ENCODE results near the gene GAL3ST2. TPM values are rescaled to one million over a fixed set of nuclear protein-coding genes. Genes with fewer than 3 reads are reported as not detected.

GAL3ST2 gene
- polyA plus RNA-seq, 1 of the 3 experiments (the other 2 are of a cell fraction): 0.15 TPM

DNA sequence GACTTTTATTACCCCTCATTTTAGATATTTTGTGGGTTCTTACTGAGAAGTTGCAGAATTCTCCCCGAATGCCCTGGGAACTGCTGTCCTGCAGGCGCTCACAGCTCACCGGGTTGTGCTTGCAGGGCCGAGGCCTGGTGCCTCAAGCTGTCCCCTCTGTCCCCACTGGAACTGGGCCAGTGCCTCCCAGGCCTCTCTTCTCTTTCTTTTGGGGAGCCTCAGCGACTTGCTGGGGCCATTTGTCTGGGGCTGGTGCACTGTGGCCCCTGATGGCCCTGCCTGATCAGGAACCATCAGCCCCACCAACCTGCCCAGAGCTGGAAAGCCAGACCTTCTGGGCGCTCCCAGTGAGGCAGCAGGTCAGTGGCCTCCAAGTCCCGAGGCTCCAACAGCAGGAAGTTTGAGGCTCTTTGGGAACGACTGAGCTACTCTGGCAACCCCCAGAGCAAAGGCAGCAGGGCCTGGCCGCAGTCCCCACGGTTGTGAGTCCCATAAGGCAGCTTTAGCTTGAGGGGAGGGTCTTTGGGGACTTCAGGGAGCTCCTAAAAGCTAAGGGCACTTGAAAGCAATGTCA lies 17.7 kb downstream of the GAL3ST2 start:
- H2AFZ ChIP-seq (ENCODE audit: low read depth): no peak overlapping the region
- no peaks in the 10 kb centered on the region for H4K20me1 ChIP-seq (ENCODE audit: insufficient read depth)
- ChIA-PET CTCF (interaction anchor here (1.3 kb wide), 1 partner anchor 84 kb away, joined by 3 read pairs; no protein-coding TSS in a partner anchor), POLR2A (no interaction called here)
- no peak overlapping the region for H3K4me3 ChIP-seq (ENCODE audit: low read depth in 2 of 2, low read length in 1 of 2)
- no peak overlapping the region for H3K9ac ChIP-seq
- no peaks in the 10 kb centered on the region for H3K9me3 ChIP-seq
- no peaks in the 10 kb centered on the region for H3F3A ChIP-seq (replicated peaks; ENCODE audit: insufficient read depth)
- peaks cover 0 to 12% of the 10 kb centered on the region in 2 experiments; a peak in 1 of 4 replicates for H3K4me1 ChIP-seq (ENCODE audit: control insufficient read depth in 1 of 2, insufficient read depth in 2 of 2, low read depth in 1 of 2, low read length in 1 of 2)
- H3K27ac ChIP-seq (ENCODE audit: low read depth in 2 of 2, low read length in 1 of 2): no peak overlapping the region
- no peaks in the 10 kb centered on the region for H3K36me3 ChIP-seq (replicated peaks in 1 of 2; ENCODE audit: control insufficient read depth in 1 of 2, insufficient read depth in 2 of 2, low read length in 1 of 2)
- H3K79me2 ChIP-seq (ENCODE audit: insufficient read depth): no peaks in the 10 kb centered on the region
- 61% methylated on average over 10 of the region's 10 CpGs for WGBS (ENCODE audit: low lambda C conversion rate)
- no peaks in the 10 kb centered on the region for H3K27me3 ChIP-seq (ENCODE audit: insufficient read depth)
- TF ChIP-seq TAF1 (IDR thresholded peaks at IDR 0.05; ENCODE audit: borderline replicate concordance, low read depth, low read length) (no peak), RXRA (IDR thresholded peaks at IDR 0.05; ENCODE audit: borderline replicate concordance, low read depth) (no peak)
- DNase-seq: no peak
- no peaks in the 10 kb centered on the region for H3K9me2 ChIP-seq
- H3K4me2 ChIP-seq: no peak overlapping the region

DNA sequence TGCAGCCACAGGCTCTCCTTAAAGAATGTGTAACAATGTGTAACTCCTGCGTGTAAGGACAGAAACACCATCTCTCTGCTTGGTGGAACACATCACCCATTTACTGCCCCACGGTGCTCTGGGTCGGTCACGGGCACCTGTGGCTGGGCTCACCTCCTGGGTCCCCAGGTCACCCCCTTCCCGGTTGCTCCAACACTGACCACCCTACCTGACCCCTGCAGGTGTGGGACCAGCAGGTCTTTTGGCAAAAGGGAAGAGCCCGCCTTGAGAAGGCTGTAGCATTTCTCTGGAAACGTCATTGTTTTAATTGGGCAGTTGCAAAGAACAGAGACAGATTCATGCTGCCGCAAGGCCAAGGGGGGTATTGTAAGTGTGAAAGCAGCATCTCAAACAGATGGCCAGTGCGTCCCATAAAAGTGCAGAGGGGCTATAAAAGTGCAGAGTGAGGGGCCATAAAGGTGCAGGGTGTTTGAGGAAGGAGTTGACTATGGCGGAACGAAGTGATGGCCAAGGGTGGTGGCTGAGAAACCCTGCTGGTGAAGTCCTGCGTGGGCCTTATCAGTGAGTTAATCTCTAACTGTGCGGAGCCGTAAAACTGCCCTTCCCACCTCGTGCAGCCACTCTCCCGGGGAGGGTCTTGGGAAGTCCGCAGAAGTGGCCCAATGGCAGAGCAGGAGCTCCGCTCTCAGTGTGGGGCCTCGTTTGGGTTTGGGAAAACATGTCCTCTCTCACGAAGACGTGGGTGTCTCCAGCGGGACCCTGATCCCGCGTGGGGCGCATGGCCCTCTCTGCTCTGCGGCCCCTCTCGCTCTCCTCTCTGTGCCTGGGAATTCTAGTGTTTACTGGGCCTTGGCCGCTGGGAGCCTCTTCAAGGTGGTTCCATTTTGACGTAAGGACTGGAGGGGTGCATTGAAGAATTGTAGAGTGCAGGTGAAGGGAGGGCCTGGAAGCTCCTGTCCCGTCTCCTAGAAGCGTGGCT lies 18.7 kb downstream of the GAL3ST2 start:
- Histone ChIP-seq H3F3A (replicated peaks; ENCODE audit: insufficient read depth) (no peaks in the 10 kb centered on the region), H3K36me3 (replicated peaks in 1 of 2; ENCODE audit: control insufficient read depth in 1 of 2, insufficient read depth in 2 of 2, low read length in 1 of 2) (no peaks in the 10 kb centered on the region), H3K27me3 (ENCODE audit: insufficient read depth) (no peaks in the 10 kb centered on the region), H3K4me3 (ENCODE audit: low read depth in 2 of 2, low read length in 1 of 2) (no peak overlapping the region), H3K4me2 (no peak overlapping the region), H3K79me2 (ENCODE audit: insufficient read depth) (no peaks in the 10 kb centered on the region), H3K9ac (no peak overlapping the region), H3K9me2 (no peaks in the 10 kb centered on the region), H2AFZ (ENCODE audit: low read depth) (no peak overlapping the region), H3K9me3 (no peaks in the 10 kb centered on the region), H4K20me1 (ENCODE audit: insufficient read depth) (no peaks in the 10 kb centered on the region), H3K4me1 (ENCODE audit: control insufficient read depth in 1 of 2, insufficient read depth in 2 of 2, low read depth in 1 of 2, low read length in 1 of 2) (peaks cover 0 to 12% of the 10 kb centered on the region in 2 experiments; a peak in 1 of 4 replicates), H3K27ac (ENCODE audit: low read depth in 2 of 2, low read length in 1 of 2) (no peak overlapping the region)
- 84% methylated on average over 25 of the region's 31 CpGs for WGBS (ENCODE audit: low lambda C conversion rate)
- ChIA-PET CTCF (interaction anchor here (1.1 to 1.3 kb wide), 2 partner anchors 13 to 23 kb away, joined by 3 to 4 read pairs; partner anchors contain the start of gene NEU4), POLR2A (no interaction called here)
- TF ChIP-seq FOXJ3 (CRISPR knock-in tag; IDR thresholded peaks at IDR 0.05) (no peak), GATA2 (CRISPR knock-in tag; IDR thresholded peaks at IDR 0.05) (no peak), RXRA (IDR thresholded peaks at IDR 0.05; ENCODE audit: borderline replicate concordance, low read depth) (no peak)
- TF ChIP-seq, protein P1, sequence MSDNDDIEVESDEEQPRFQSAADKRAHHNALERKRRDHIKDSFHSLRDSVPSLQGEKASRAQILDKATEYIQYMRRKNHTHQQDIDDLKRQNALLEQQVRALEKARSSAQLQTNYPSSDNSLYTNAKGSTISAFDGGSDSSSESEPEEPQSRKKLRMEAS (IDR thresholded peaks at IDR 0.05; ENCODE audit: low read depth): no peak
- TF ChIP-seq, protein P2, sequence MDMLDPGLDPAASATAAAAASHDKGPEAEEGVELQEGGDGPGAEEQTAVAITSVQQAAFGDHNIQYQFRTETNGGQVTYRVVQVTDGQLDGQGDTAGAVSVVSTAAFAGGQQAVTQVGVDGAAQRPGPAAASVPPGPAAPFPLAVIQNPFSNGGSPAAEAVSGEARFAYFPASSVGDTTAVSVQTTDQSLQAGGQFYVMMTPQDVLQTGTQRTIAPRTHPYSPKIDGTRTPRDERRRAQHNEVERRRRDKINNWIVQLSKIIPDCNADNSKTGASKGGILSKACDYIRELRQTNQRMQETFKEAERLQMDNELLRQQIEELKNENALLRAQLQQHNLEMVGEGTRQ (IDR thresholded peaks at IDR 0.05; ENCODE audit: borderline replicate concordance, low read depth, low read length): no peak
- no peak for DNase-seq
